Measurements from ENCODE around the gene MCTP1.
"Not testable (repeated sequence)": the region's sequence is repeated elsewhere in the genome, so short reads cannot be mapped to it uniquely, and the experiment has no call there.

The MCTP1 gene

DNA sequence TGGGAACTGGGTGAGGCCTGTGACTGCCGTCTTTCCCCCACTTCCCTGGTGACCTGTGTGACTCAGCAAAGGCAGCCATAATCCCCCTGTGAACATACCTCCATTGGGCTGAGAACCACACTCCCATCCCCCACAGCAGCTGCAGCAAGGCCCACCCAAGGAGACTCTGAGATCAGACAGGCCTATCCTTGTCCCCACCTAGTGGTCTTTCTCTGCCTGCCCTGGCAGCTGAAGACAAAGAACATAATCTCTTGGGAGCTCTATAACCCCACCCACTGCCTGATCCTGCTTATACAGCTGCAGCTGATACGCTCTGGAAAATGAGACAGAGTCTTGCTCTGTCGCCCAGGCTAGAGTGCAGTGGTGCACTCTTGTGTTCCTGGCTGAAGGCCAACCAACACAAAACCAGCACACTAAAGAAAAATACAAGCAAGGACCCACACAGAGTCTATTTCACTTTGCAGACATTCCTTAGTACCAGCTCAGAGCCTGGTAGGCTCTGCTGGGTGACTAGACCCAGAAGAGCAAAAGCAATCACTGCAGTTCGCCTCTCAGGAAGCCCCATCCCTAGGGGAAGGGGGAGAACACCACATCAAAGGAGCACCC, 106.7 kb downstream of the MCTP1 start:
- DNase-seq (ENCODE audit: low read depth): no peak

DNA sequence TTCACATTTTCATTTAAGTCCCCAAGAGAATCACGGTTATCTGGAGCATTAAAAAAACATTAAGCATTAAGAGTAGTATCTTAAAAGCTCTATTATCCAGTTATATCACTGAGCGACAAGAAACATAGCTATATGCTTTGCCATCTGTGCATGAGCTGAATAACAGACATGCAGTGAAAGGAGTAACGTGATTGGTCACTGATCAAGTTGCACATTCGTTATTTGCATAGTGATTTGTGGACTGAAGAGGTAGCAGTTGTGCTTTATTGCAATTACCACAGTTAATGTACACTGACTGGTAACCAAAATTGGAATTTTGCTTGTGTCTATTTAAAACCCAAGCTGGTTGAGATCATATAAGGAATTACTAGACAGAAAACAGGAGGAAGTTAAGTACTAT, 107.4 kb downstream of the MCTP1 start:
- no peak for DNase-seq (ENCODE audit: low read depth)

DNA sequence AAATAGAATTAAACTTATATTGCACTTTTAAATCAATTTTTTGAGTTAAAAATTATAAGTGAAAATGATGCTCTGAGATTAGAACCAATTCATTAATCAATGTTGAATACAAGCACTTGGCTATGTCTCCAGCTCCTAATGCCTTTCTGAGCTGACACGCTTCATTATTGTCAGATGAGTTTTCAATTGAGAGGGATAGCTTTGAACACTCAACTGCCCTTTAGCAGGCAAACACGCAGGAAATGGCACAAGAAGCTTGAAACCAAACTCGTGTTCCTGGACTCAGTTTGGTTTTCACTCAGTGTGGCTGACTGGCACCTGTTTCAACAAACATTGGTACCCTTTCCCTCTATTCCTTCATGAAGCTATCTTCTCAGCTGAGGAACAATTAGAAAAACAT, 109.8 kb downstream of the MCTP1 start:
- DNase-seq (ENCODE audit: low read depth): no peak

DNA sequence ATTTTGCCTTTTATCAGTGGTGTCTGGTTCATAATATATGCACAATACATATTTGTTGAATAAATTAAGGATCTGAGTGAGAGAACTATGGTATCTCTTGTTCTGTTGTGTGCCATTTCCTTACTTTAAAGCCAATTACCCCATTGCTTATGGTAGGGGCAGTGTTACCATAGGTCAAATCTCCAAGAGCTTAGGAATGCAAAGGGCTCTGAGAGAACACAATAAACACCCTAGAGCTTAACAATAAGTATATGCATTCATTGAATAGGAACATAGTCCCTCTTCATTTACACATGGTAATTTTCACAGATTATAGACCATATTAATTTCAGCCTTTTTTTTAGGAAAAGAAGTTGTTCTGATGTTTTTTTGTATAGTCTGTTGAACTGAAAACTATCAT, 112.2 kb downstream of the MCTP1 start:
- DNase-seq (ENCODE audit: low read depth): no peak

DNA sequence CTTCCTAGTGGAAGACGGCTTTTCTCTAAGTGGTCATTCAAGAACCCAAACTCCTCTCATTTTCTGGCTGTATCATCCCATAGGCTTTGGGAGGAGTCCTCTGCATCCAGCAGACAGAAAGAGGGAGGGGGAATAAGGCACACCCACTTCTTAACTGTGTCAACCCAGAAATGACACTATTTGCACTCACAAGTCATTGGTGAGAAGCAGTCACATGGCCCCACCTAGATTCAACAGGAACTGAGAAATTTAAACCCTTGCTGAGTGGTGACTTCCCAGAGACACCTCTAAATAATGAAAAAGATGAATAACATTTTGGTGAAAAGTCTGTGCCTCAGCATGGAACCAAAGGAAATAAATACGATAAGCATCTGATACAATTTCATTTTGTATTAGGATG, 120.0 kb downstream of the MCTP1 start:
- no peak for DNase-seq (ENCODE audit: low read depth)

DNA sequence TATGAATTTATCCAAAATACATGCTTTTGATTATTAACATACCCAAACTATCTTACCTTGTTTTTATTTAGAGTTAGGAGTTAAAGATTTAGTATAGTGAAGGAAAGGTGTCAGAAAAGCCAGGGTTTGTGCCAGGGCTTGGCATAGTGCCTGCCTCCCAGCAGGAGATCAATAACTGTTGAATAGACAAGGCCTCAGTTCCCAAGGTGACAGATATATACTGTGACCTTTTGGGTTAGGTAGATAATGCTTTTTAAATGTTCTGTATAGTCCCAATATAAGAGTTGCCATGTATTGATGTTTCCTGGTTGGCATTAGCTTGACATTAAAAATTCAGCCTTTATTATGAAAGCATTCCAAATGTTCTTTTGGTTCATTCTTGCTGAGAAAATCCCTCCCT, 121.8 kb downstream of the MCTP1 start:
- no peak for DNase-seq (ENCODE audit: low read depth)

DNA sequence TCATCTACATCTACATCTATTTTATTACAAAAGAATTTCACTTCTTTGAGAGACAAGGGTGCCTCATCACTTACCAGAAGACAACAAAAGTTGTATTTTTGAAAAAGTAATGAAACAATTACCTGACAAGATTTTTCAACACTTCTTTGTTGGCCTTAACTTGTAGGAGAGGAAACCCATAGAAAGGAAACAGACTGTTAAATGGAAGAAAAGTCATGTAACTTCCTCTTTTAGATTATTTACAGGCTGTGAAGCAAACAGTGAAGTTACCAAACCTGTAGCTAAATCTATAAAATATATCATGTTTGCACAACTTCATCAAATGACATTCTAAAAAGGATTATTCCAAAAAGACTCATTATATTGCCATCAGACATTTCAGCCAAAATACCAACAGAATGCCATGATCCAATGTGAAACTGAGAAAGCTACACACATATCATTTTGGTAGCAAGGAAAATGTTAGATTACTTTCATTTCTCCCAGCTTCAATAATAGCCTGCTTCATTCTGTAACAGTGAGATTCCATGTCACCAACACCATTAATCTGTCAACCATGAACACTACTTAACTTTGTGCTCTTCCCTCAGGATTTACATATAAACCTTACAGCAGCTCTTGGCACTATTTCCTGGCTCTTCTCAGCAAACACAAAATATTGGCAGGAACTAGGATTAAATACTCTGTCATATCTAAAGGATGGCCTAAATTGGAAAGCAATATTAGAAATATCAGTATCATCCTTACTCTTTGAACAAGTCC, 122.5 kb downstream of the MCTP1 start:
- no peak for DNase-seq (ENCODE audit: low read depth)

DNA sequence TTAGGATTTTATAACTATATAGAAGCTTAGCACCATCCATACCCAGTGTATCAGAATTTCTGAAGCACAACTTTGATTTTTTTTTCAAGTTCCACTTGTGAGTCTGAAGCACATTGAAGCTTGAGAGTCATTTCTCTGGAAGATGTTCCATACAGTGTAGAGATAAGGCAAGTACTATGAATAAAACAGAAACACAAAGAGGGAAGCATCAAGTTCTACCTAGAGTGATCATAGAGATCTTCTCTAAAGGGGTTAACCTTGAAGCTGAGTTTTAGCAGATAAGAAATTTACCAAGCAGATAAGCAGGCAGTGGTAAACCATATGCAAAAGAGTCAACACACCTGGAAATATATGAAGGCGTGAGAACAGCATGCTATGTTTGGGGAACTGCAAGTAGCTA, 125.3 kb downstream of the MCTP1 start:
- no peak for DNase-seq (ENCODE audit: low read depth)

DNA sequence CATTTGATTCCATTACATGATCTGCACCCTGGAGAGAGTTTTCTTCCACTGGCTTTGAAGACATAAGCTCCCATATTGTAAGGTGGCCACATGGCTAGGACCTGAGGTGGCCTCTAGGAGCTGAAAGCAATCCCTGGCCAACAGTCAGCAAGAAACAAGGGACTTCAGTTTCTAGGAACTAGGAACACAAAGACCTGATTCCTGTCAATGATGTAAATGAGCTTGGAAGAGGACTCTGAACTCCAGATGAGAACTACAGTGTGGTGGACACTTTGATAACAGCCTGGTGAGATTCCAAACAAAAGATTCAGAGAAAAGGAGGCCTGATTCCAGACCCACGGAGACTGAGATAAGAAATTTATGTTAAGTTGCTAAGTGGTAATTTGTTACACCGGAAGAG, 129.0 kb downstream of the MCTP1 start:
- DNase-seq (ENCODE audit: low read depth): no peak

DNA sequence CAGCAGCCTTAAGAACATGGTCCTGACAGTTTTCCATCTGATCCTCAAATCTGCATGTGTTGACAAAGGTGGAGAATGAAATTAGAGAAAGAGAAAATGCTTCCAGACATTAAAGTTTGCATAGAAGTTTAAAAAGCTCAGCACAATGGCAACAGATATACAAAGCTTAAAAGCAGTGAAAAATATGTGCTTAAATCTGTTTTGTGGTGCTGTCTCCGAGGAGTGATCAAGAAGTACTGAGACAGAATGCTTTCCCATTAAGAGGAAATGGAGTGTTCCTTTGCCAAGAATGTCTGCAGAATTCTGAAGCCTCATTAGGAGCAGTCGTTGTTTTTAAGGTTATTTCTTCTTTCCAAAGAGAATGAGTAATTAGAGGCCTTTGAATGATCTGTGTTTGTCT, 131.4 kb downstream of the MCTP1 start:
- DNase-seq (ENCODE audit: low read depth): no peak

DNA sequence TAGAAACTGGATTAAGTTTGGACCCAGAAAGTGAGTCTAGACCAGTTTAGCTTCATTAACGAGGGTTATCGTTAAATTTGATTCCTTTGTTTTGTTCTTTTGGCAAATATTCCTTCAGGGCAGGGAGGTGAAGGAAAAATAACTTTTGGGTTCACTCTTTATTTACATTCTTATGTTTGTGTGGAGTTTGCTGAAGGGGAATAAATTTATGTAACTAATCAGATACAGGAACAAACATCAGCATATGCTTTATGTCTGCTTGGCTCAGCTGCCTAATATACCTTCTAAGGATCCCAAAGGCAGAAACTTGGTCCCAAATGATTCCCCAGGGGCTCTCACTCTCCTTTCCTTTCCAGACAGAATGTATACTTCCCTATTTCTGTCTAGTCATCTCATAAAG, 132.4 kb downstream of the MCTP1 start:
- no peak for DNase-seq (ENCODE audit: low read depth)

DNA sequence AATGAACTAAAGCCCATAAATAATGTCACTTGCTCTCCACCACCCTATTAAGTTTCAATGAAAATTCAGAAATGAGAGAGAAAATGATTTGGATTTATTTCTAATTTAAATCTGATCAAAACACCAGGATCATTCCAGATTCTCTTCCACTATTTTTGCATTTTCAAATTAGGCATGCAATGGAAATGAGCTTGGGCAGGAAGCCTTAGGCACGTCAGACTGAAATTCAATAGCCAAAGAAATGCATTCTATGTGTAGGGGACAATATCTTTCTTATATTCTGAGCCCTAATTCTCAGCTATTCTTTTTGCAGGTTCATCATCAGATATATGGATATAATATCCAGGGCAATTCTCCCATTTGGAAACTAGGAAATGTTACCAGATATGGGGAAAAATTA, 132.8 kb downstream of the MCTP1 start:
- no peak for DNase-seq (ENCODE audit: low read depth)

DNA sequence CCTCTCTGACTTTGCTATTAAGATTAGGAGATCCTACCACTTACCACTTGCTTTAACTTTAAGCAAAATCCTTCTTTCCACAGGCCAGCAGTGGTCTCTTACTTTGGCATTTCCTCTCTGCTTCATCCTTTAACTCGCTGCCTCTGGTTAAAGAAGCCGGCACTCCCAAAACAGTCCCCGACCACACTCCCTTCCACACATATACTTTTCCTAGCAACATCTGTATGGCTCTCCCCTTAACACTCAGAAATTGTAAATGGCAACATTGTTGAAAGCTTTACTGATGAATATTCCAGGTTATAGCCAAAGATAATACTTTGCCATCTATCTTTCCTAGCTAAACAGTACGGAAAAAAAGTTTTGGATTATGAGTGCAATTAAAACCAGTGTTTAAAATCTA, 133.2 kb downstream of the MCTP1 start:
- no peak for DNase-seq (ENCODE audit: low read depth)

DNA sequence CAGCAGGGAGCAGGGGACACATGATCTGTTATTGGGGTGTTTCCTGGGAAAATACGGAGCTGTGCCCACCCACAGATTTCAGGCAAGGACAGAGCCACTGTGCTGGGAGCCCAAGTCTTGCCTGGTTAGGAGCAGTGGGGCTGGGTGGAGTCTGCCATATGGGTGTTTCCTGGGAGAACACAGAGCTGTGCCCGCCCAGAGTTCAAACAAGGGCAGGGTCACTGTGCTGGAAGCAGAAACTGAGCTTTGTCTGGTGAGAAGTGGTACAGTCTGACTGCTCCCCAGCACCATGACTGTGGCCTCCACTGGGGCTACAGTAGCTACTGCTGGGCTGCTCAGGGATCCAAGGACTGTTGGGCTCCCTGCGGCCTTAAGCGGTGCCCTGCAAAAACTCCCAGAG, 135.5 kb downstream of the MCTP1 start:
- DNase-seq (ENCODE audit: low read depth): no peak

DNA sequence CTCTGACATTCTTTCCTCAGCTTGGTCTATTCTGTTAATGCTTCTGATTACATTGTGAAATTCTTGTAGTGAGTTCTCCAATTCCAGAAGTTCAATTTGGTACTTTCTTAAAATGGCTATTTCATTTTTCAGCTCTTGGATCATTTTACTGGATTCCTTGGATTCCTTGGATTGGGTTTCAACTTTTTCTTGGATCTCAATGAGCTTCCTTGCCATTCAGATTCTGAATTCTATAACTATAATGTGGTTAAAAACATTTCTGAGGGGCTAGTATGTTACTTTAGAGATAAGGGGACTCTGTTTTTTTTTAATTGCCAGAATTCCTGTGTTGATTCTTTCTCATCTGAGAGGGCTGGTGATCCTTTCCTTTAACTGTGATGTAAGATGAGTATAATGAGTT, 136.4 kb downstream of the MCTP1 start:
- DNase-seq (ENCODE audit: low read depth): no peak

DNA sequence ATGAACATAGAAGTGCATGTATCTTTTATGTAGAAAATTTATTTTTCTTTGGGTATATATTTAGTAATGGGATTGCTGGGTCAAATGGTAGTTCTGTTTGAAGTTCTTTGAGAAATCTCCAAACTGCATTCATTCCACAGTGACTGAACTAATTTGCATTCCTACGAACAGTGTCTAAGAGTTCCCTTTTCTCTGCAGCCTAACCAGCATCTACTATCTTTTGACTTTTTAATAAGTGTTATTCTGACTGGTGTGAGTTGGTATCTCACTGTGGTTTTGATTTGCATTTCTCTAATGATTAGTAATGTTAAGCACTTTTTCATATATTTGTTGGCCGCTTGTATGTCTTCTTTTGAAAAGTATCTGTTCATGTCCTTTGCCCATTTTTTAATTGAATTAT, 141.0 kb downstream of the MCTP1 start:
- DNase-seq (ENCODE audit: low read depth): not testable (repeated sequence)

DNA sequence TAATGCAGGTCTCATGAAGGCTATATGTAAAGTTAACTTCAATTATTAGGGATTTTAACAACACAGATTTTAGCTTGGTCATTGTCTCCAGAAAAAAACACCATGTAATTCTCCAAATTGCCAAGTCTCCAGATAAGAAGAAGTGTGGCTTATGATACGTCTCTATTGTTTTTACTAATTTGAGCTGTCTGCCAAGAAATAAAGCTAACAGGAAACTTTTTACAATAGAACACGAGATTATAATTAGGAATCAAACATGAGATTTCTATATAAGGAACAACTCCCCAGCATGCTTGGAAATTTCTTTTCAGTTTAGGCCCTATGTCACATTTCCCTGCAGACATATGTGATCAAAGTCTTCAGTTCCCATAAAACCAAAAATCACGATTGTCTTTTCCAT, 142.7 kb downstream of the MCTP1 start:
- DNase-seq (ENCODE audit: low read depth): no peak

DNA sequence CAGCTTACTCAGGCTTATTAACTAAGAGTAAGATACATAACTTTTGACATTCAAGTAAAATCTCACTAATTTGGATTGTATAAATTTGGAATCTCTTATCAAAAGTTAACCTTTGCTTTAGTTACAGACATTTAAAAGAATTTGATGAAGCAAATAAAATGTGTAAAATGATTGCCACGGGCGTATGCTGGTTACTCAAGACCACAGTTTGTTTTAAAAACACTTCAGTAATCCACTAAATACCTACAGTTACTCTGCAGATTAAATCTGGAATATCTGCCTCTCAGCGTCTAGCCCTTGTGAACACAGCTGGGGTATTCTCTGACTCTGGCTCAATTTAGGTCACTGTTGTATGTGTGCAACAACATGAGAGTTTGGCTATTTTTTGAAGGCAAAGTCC, 143.8 kb downstream of the MCTP1 start:
- no peak for DNase-seq (ENCODE audit: low read depth)

DNA sequence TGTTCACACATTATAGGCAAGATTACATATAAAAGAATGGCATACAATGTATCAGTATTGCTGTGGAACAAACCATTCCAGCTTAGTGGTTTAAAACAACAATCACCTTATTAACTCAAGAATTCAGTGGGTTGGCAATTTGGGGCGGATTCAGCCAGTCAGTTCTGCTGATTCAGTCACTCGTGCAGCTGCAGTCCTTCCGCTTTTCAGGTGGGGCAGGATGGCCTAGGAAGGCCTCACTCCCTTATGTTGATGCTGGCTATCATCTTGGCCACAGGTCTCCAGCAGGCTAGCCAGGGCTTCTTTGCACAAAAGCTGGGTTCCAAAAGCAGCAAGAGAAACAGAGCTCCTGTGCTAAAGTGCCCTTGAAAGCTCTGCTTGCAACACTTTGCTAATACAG, 150.6 kb downstream of the MCTP1 start:
- no peak for DNase-seq (ENCODE audit: low read depth)

DNA sequence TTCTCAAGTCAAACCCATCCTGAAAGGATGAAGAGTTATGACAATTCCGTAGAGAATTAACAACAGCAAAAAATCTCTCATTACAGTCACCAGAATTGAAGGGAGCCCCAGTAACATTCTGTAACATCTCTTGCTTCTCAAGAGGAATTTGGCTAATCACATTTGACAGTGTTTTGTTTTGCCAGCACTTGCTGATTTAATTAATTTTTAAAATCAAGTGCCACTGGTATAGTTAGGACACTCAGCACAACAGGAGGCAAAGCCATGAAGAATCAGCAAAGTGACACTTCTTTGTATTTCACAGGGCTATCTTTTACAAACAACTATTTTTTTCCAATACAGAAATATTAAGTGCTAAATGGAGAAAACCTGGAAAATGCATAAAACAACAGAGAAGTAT, 152.8 kb downstream of the MCTP1 start:
- DNase-seq (ENCODE audit: low read depth): no peak

DNA sequence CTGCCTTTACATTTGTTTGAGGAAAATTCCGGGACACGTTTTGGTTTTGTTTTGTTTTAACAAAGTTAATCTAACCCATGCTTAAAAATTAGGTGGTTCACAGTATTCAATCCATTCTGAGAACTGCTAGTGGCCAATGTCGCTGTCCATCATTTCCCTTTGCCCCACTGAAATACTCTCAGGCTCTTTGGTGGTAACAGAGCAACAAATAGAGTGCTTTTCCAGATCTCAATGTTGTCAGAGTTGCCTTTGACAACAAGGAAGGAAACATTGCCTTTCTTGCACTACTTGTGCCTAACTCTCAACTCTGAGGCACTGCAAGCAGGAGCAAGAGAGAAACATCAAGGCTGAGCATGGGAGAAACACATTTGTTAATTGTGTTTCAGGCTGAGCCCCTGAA, 154.0 kb downstream of the MCTP1 start:
- no peak for DNase-seq (ENCODE audit: low read depth)

DNA sequence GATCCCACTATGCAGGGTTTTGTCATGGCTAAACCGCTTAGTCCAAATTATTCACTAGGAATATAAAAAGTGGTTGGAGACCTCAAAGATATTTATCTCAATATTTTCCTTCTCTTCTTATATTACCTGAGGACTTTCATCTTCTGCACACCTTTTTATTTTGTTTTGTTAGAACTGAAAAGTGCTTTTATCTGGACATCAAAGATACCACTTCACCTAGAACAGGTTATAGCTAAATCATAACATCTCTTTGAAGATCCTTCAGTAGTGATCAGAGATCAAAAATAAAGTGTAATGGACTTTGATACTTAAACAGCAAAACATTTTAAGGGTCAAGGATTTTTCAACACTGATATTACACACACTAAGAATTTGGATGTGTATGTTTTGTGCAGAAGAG, 160.2 kb downstream of the MCTP1 start:
- no peak for DNase-seq (ENCODE audit: low read depth)

DNA sequence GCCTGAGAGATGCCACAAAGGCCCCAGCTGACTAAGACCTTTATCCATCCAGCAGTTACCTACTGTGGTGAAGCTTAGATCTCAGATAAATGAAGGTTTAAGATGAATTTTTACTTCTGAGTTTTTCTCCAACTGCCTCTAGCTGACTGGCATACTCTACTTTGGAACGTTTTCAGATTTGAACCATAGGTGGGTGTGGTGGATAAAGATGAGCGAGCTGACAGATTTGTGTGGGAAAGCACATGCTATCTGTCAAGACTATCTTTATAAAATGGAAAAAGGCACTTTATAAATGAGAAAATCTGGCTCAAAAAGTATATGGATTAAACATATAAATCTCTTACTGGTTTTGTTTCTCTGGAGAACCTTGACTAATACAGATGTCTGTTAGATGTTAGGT, 160.8 kb downstream of the MCTP1 start:
- no peak for DNase-seq (ENCODE audit: low read depth)

DNA sequence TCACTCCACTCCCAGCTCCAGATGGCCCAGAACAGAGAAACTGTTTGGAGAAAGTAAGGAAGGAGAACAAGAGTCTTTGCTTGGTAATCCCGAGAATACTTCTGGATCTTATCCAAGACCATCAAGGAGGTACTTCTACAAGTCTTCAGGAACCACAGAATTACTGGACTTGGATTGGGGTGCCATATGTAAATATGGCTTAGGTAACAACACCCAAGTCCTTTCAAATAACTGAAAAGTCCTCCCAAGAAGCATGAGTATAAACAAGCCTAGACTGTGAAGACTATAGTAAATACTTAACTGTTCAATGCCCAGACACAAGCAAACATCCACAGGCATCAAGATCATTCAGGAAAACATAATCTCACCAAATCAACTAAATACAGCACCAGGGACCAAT, 170.0 kb downstream of the MCTP1 start:
- DNase-seq (ENCODE audit: low read depth): no peak

Data from activated T-helper 9 cell treated with anti-CD3 and anti-CD28 coated beads, Interleukin-2, amount 50 U/mL, for 16 hours (primary cell).